Lower lobe of right lung (tissue), 2 donors: ENCODE results near the gene UGT2B7. TPM values are rescaled to one million over a fixed set of nuclear protein-coding genes. Genes with fewer than 3 reads are reported as not detected.
A peak's percentile ranks its signal among the peaks of the same experiment; 100 is the strongest.
"Not testable (repeated sequence)": the region's sequence is repeated elsewhere in the genome, so short reads cannot be mapped to it uniquely, and the experiment has no call there.

Experiments
- ATAC-seq, 2 donors: fragments of 200-7000 bp; cut with Tn5 transposase; one replicate each; pipeline ENCODE4 v1.9.1; 2020 to 2022; ENCODE audit warnings: mild to moderate bottlenecking in 2 of 2, moderate library complexity in 2 of 2
- DNase-seq: peaks from one replicate; pipeline ENCODE4 v3.0.0-alpha.2; 2020
- H3K27ac ChIP-seq: fragments of 200-600 bp; one replicate; pipeline ENCODE4 v1.8.0; 2022
- H3K27me3 ChIP-seq: fragments of 200-600 bp; one replicate; pipeline ENCODE4 v1.8.0; 2022; ENCODE audit warnings: low read depth
- H3K36me3 ChIP-seq: fragments of 200-600 bp; one replicate; pipeline ENCODE4 v1.8.0; 2022; ENCODE audit warnings: mild to moderate bottlenecking
- H3K4me1 ChIP-seq: fragments of 200-600 bp; one replicate; pipeline ENCODE4 v1.8.0; 2022
- H3K4me3 ChIP-seq: fragments of 200-600 bp; one replicate; pipeline ENCODE4 v1.8.0; 2022; ENCODE audit warnings: mild to moderate bottlenecking
- H3K9me3 ChIP-seq: fragments of 200-600 bp; one replicate; pipeline ENCODE4 v1.8.0; 2022
- CTCF ChIP-seq: fragments of 200-600 bp; IDR thresholded peaks from one replicate; pipeline ENCODE4 v1.8.0; 2022; ENCODE audit warnings: antibody characterized with exemption, mild to moderate bottlenecking
- intact Hi-C: fragments of 100-400 bp; cut with DNase I; formaldehyde crosslinking; loops from one replicate; pipeline ENCODE4 v1.11.0; 2022
- long read RNA-seq: library from polyadenylated mRNA; unstranded; transcript quantifications from one replicate; pipeline ENCODE4 v2.0.0, GENCODE V29; 2021
- total RNA-seq: library from RNA; stranded (reverse); fragmentation: NEBNext Ultra II Directional; extraction: Animal tissue kit (Norgen Biotek cat#: 25700); gene quantifications from one replicate; pipeline ENCODE4 v1.2.1, GENCODE V29; 2021
- donor health status: DM: no; HTN: yes; CAD: no; lungs with severe emphysema.

UGT2B7 gene
- total RNA-seq: not detected
- long read RNA-seq, partial matches to known transcripts: 0 of 4 reads
- long read RNA-seq, other reads (novel, unspliced or antisense): 4 of 4 reads

- ATAC-seq (no peak), DNase-seq (no peak)
- H3K27ac ChIP-seq: no peak within 1 kb of the TSS
- no peaks in the 10 kb centered on the region for H3K27me3 ChIP-seq
- no peaks in the 10 kb centered on the region for H3K36me3 ChIP-seq
- intact Hi-C loops: no loop called here
- no peaks in the 10 kb centered on the region for H3K4me1 ChIP-seq
- H3K9me3 ChIP-seq: no peaks in the 10 kb centered on the region
- no peak for TF ChIP-seq CTCF
- no peak within 1 kb of the TSS for H3K4me3 ChIP-seq
These were observed at the start of gene UGT2B7 for GRCh38 chr4:69096111-69096656. UGT2B7 (plus strand) TSS chr4:69096474; CDS start chr4:69096521, 47 bp downstream.

GRCh38 chr4:69049860-69050259 lies 46.4 kb upstream of the UGT2B7 start:
- no peaks in the 10 kb centered on the region for H3K36me3 ChIP-seq
- no peak for TF ChIP-seq CTCF
- no peaks in the 10 kb centered on the region for H3K9me3 ChIP-seq
- H3K4me1 ChIP-seq: no peaks in the 10 kb centered on the region
- no peak for ATAC-seq
- H3K27ac ChIP-seq: no peak overlapping the region
- intact Hi-C loops: no loop called here
- DNase-seq: no peak
- no peak overlapping the region for H3K4me3 ChIP-seq
- H3K27me3 ChIP-seq: no peaks in the 10 kb centered on the region

GRCh38 chr4:69050853-69051575 lies 45.3 kb upstream of the UGT2B7 start:
- H3K27me3 ChIP-seq, H3K4me3 ChIP-seq, intact Hi-C loops, DNase-seq, H3K4me1 ChIP-seq, H3K36me3 ChIP-seq, H3K9me3 ChIP-seq, H3K27ac ChIP-seq: not testable (repeated sequence)
- ATAC-seq: peak; percentile 49 to 52

GRCh38 chr4:69051576-69051943 lies 44.7 kb upstream of the UGT2B7 start:
- Histone ChIP-seq H3K36me3 (no peaks in the 10 kb centered on the region), H3K4me1 (no peaks in the 10 kb centered on the region), H3K4me3 (no peak overlapping the region), H3K9me3 (no peaks in the 10 kb centered on the region), H3K27me3 (no peaks in the 10 kb centered on the region), H3K27ac (no peak overlapping the region)
- ATAC-seq: no peak
- no peak for DNase-seq
- no peak for TF ChIP-seq CTCF
- intact Hi-C loops: no loop called here

GRCh38 chr4:69053309-69053885 lies 42.9 kb upstream of the UGT2B7 start:
- H3K36me3 ChIP-seq, H3K27ac ChIP-seq, H3K27me3 ChIP-seq, H3K9me3 ChIP-seq, intact Hi-C loops, ATAC-seq, H3K4me3 ChIP-seq, DNase-seq, H3K4me1 ChIP-seq: not testable (repeated sequence)

GRCh38 chr4:69054033-69054432 lies 42.2 kb upstream of the UGT2B7 start:
- H3K27me3 ChIP-seq, H3K4me1 ChIP-seq, H3K9me3 ChIP-seq, H3K4me3 ChIP-seq, H3K36me3 ChIP-seq, DNase-seq, intact Hi-C loops, ATAC-seq: not testable (repeated sequence)
- H3K27ac ChIP-seq: peak overlapping the region; percentile 56

- DNase-seq (no peak), ATAC-seq (peak; percentile 66 to 81)
- H3K4me3 ChIP-seq: no peak overlapping the region
- no peaks in the 10 kb centered on the region for H3K36me3 ChIP-seq
- intact Hi-C loops: no loop called here
- TF ChIP-seq CTCF: no peak
- peak overlapping the region; percentile 56 for H3K27ac ChIP-seq
- no peaks in the 10 kb centered on the region for H3K27me3 ChIP-seq
- no peaks in the 10 kb centered on the region for H3K4me1 ChIP-seq
- H3K9me3 ChIP-seq: no peaks in the 10 kb centered on the region
These were observed 41.6 kb upstream of the UGT2B7 start for GRCh38 chr4:69054578-69055200.
